COR-L47 (cell line): ENCODE results near the gene GMPR2.

Experiments
- DNase-seq: peaks from one replicate; lab custom pipeline; 2025; lab: John Stamatoyannopoulos, UW

The GMPR2 gene

DNA sequence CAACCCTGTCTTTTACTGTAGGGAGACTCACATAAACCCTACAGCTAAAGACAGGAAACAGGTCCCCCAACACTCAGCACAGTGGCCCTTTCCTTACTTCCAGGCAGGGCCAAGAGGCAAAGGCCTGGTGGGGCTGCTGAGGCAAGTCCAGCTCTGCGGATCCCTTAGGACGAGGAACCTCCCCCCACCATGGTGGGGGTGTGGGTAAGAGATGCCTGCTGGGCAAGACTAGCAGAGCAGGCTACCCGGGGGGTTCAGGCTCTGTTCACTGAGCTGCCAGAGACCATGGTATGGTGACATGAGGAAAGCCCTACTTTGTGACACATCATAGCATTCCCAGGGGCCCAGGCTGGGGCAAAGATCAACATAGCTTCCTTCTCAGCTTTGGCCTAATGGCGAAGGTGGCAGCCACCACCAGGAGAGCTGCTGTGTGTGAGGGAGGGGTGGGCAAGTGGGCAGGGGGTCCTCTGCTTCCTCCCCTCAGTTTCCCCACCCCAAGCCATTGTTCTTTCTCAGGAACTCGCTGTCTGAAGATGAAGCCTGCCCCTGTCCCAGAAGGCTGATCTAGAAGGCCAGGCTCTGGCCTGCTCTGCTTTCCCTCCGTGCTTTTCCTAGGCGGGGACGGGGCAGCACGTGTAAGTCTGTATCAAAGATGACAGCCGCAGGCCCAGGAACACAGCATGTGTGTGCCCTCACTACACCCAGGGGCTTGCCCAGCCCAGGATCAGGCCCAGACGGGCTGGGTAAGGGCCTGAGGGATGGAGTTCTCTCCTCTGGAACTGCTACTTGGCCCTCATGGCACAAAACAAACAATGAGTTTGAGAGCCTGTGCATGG is 19.8 kb downstream of the GMPR2 start:
- no peak for DNase-seq

DNA sequence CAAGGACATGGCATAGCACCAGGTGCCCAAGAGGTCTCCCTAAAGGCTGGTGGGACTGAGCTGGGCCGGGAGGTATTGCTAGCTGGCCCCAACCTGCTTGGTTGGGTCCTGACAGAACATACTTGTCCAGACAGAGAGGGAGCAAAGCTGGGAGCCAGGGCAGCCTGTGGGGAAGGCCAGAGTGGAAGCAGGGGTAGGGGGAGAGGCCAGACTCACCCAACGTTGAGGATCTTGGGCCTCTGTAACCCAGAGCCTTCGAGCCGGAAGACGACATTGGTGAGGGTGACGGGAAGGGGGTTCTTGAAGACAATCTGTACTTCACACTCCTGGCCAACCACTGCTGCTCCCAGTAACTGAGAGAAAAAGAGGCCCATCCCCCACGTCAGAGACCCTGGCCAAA is 21.2 kb downstream of the GMPR2 start:
- DNase-seq = no peak

DNA sequence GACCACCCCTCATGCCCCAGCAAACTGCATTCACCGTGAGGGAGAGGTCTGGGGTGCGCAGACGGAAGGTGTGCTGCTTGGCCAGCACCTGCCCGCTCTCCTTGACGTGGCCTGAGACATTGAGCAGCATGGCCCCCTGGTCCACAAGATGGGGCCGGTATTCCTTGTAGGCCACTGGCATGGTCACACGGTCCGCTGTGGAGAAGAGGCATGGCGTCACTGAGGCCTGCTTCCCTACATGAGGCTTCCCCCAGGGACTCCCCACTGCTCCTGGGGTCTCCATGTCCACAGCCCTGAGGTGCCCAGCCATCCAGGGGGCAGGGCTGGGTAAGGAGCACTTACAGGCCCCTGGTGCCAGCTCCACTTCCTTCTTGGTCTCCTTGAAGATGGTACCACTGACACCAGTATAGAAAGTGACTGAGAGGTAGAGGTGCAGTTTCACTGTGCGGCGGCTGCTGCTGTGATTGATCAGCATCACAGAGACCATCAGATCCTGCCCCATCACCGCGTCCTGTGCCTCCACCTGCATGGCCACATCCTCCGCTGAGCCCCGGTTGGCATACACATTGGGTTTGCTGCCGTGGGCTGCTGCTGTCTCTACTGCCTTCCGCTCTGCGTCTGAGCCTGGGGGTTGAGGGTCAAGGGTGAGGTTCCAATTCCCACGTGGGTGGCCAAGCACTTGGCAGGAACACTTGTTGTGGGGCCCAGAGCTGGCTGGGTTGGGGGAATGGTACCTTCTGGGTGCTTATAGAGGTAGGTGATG is 22.1 kb downstream of the GMPR2 start:
- DNase-seq = no peak

DNA sequence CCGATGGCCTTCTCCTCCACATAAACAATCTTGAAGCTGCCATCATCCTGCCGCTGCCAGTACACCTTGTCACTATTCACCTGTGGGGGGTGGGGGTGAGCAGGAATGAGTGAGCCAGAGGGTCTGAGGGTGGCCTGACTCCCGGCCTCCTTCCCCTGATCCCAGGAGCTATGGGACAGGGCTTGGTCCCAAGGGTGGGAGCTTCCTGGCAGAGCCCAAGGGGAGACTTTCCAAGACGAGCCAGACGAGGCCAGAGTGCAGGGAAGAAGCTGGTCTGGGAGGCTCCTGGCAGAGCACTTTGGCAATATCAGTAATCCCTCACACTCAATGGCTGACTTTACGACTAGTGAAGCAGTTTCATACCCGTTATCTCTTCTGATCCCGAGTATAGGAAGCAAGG is 22.7 kb downstream of the GMPR2 start:
- no peak for DNase-seq

DNA sequence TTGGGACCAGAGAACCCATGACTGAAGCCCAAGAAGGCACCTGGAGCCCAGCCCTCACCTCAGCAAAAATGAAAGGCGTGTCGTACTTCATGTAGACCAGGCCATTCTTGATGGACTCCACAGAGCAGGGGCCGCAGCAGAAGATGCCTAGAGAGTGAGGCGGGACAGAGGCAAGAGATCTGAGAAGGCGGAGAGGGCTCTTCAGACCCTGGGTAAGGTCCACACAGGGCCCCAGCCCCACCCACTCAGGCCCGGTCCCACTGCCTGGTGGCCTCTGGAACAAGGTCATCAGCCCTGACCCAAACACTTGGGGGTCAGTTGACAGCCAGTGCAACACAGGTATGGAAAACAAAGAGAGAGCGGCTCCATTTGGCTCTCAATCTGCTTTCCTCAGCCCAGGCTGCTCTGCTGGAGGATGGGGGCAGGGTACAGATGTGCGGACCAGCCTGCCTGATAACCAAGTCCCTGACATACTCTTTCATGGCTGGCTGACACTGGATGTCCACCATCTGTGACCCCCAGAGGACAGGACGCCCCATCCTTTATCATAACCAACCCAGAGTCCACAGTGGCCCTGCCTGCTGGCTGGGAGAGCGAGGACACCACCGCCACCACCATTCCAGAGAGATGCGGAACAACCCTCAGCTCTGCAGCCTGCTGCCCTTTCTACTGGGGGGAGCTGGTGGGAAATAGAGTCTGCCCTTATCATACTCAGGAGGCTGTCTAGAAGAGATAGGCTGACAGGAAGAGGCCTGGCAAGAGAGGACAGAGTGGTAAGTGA is 23.4 kb downstream of the GMPR2 start:
- DNase-seq = no peak

DNA sequence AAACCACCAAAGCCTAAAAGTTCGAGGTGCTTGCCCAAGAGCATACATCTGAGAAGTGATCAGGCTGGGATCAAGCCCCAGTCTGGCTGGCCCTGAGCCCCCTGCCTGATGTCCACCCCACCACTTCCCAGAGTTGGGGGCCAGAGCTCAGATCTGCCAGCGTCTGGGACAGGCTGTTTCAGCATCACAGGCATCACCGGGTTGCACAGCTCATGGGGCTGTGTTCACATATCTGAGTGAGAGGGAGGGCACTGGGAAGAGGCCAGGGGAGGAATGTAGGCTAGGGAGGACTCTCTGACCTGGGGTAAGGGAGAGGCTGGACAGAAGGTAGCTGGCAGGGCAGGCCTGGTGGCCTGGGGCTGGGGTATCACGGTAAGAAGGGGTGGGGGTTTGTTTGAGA is 24.2 kb downstream of the GMPR2 start:
- DNase-seq = no peak

DNA sequence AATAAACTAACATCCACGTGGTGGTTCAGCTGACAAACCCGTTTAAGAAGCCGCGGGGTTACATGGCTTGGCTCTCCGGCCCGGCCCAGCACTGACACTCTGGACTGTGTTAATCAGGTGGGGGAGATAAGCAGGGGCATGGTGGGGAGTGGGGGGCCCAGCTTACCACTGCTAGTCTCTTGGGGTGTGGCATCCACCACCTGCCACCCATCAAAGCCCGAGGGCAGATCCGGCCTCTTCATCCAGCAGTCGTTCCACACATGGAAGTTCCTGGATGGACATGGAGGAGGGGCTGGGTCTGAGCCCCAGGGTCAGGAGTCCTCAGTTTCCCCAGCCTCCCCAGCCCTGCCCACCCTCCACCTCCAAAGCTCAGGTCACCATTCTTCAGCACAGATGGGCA is 25.4 kb downstream of the GMPR2 start:
- no peak for DNase-seq

DNA sequence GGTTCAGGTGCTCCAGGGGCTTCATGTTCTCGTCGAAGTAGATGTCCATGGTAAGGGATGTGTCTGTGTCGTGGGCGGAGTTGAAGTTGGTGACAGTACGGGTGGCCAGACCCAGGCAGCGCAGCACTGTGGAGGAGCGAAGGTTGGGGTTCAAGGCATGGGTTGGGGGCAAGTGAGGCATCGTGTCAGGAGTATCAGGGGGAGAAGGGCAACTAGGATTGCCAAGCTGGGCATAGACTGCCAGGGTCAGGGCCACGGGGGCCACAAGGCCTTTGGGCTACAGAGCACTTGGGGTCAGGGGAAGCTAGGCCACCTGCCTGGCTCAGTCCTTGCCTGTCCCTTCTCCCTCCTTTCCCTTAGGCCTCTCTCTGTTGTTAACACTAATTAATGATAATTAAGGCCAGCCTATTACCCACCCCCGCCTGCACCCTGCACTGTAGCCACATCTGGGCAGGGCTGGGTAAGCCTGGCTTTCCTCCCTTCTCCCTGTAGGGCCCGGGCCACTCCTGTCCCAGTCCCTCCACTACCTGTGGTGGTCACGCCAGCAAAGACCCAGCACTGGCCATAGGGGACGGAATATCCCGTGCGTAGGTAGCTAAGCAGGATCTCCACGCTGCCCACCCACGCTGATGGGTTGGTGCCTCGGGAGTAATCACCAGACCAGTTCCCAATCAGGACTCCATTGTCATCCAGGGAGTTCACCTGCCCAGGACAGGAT is 26.0 kb downstream of the GMPR2 start:
- no peak for DNase-seq

DNA sequence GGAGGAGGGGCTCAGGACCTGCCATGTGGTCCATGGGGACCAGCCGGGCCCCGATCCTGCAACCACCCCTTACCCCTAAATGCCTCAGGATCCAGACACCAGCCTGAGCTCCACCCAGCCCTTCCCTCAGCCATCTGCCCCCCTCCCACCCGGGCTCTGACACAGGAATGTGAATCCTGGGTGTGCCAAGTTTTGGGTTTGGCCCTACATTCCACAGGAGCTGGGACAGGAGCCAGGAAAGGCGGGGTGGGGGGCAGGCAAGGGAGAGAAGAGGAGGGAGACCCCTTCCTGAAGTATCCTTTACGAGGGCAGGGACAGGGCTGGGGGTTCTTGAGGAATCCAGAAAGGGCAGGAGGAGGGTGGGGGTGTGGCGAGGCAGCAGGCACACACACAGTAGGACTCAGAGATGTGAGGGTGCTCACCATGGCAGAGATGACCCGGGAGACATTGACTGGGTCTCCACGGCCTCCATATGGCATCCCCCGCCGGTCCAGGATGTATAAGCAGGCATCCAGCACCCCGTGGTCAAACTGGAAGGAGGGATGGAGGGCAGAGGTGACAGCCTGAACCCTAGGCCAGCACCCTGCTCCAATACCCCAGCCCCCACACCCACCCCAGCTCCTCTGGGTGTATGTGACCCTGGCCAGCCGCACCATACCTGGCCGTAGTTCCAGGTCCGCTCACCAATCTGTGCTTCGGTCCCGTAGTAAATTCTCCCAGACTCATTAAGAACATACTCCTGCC is 26.7 kb downstream of the GMPR2 start:
- DNase-seq = no peak

DNA sequence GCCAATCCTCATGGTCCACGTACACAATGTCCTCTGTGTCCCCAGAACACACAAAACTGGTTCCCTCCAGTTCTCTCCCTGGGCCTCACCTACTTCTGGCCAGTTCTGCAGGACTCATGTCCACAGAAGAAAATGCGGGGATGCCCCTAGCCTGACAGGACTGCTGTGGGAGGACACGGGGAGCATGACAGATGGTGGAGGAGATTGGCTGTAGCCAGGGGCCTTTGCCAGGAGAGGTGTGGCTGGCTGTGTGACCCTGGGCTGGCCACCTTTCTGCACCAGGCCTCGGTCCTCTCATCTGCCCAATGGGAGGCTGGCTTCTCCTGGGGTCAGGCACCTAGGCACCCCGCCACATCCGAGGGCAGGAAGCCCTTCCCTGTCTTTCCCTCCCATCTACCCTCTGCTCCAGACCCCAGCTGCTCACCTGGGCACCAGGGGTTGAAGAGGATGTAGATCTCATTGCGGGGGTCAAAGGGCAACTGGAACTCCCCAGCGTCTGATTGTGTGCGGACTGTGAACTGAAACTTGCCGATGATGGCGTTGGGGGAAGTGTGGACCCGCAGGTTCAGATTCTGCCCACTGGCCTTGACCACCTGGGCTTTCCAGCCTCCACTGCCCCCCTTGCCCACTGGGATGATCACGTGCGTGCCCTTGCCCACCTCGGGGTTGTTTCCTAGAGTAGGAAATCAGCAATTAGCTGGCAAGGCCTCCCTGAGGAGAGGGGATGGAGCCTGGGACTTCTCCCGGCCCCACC is 27.5 kb downstream of the GMPR2 start:
- DNase-seq = no peak

DNA sequence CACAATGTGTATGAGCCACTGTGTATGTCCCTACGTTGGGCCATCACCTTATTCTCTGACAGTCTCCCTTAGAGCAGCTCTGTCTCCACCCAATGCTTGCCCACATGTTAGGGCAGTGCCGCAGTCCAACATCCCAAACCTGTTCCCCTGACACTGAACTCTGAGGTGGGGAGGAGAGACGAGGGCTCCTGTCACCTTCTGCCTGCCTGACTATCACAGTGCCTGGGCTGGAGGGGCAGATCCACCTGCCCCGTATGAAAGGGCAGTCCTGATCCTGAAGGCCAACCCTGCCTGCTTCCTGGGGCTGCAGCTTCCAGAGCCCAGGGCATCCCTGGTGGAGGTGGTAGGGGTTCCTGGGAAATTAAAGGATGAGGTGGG is 28.0 kb downstream of the GMPR2 start:
- no peak for DNase-seq

DNA sequence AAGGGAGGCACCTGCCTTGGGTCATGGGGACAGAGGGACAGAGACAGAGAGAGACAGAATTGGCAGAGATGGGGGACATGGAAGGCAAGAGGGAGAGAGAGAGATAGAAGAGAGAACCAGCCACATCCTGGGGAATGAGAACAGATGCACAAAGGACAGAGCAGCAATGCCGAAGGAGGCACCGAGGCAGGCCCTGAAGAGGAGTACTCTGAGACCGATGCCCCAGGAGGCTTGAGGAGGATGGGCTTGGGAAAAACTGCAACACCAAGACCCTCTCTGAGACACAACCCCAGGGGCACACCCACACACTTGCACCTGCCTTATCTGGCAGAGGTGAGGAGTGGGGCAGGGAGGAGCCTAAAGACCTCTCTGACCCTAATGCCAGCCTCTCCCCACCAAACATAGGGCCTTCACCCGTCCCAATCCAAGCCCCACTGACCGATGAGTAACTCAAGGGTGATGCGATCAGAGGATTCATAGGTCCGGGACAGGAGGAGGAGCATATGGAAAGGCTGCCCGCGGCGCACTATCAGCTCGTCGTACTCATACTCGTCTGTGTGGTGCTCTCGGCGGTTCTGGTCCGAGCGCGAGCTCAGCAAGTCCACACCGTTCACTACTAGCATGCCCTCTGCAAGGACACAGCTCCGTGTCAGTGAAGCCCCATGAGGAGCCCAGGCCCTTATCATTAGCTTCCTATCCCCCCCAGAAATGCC is 28.7 kb downstream of the GMPR2 start:
- DNase-seq = no peak

DNA sequence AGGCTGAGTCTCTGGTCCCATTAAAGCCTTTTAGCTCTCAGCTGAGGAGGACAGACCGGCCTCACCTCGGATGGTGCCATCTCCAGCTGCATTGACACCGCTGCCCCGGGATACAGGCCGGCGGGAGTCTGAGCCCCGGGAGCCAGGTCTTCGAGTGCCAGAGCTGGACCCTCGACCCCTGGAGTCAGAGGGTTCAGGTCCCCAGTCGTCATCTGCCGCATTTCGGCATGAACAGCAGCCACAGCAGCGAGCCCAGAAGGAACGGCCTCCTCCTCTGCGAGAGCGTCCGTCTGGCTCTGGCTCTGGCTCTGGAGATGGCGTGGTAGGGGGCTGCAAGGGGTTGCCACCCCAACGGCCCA is 29.2 kb downstream of the GMPR2 start:
- DNase-seq = no peak

DNA sequence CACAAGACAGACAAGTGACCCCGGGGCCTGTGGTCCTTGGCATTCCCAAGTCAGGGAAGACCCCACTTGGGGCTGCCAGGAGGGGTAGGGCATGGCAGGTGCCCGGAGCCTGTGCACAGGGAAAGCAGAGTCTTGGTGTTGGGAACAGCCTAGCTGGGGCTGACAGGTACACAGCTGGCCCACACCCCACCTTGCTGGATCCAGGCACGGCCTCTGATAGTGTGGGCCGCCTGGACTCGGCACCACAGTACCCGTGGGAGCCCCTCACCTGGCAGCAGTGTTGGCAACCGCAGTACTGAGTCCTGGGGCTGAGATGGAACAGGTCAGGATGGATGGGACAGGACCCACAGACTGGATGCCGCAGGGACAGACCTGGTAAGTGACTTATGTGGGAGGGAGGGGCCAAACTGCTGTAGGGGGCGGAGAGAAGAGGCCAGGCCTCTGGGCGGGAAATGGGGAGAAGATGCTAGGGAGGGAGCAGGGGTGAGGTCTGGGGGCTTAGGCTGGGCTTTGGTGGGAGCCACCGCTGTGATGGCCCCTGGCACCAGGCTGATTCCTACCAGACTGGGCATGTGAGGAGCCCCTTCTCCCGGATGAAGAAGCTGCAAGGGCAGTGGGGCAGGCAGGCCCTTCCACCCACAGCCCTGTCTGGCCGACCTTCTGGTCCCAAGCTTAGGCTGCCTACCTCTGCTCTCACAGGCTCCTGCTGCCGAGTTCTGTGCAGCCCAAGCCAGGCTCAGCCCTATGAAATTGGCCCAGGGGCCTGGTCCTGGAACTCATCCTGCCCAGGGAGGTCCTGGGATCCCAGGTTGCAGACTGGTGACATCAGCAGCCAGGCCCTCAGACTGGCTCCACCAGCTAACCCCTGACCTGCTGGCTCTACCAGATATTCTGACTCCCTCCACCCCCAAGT is 30.3 kb downstream of the GMPR2 start, which contains the start of gene TGM1:
Gene TGM1, minus strand, starts transcription at position 357 of the 913 bp plus-strand sequence. CDS start 825 bp downstream, outside the sequence.
- DNase-seq = no peak

DNA sequence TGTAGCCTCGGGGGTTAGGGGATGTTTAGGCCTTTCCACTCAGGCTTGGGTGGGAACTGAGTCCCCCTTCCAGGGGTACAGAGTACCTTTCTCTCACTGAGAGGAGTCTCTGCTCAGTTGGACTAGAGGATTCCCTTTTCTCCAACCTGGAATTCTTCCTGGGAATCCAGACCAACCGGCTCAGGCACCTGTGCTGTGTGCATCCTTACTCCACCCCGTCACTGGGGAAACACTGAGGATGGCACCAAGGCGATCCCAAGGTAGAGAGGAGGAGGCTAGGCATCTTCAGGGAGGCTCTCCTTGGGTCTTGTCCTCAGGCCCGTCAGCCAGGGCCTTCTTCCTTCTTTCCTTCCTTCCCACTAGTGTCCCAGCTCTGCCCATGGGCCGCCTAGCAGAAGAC is 31.1 kb downstream of the GMPR2 start:
- no peak for DNase-seq

DNA sequence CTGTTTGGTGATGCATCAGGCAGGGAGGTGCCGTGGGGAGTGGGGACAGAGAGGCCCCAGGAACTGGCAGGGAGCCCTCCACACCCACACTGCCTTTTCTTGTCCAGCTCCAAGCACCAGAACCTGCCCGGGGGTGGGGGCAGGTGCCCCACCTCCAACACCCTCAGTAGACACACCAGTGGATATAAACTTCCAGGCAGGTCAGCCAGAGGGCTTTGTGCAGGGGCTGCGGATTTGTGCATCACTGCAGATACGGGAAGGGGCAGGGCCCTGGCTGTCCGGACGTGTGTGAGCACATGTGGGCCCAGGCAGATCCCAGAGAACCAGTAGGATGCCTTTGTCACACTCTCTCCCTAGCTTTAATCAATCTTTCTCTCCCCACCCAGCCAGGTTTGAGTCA is 31.6 kb downstream of the GMPR2 start:
- no peak for DNase-seq

DNA sequence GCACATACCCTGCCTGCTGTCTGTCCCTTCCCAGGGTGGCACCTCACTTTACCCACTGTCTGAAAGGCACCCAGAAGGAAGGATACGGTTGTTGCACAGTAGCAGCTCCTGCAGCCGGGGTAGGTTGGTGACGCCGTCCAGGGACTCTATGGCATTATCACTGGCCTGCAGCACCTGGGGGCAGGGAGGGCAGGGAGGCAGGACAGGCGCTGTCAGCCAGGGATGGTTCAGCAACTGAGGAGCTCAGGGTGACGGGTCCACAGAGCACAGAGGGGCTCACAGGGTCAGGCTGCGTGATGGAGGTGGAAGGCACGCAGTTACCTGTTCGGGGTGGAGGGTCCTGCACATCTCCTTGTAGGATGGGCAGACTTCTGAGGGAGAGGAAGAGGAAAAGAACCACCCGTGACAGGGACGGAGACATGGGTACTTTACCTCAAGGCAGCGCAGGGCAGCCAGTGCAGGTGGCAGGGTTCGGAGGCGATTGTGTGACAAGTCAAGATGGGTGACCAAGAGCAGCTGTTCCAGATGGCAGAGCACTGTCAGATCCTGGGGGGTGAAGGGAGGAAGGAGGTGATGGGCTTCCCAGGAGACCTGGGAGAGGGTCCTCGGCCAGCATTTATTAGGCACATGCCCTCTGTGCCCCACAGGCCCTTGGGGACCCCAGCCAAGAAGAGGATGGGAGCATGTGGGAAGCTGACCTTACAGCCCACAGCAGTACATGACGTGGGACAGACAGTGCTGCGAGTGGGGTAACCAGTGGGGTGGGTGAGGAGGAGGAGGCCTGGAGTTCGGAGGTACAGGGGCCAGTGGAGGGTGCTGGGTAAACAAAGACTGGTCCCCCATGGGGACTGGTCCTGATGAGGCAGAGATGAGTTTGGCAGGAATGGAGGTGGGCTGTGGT is 33.9 kb downstream of the GMPR2 start:
- no peak for DNase-seq

DNA sequence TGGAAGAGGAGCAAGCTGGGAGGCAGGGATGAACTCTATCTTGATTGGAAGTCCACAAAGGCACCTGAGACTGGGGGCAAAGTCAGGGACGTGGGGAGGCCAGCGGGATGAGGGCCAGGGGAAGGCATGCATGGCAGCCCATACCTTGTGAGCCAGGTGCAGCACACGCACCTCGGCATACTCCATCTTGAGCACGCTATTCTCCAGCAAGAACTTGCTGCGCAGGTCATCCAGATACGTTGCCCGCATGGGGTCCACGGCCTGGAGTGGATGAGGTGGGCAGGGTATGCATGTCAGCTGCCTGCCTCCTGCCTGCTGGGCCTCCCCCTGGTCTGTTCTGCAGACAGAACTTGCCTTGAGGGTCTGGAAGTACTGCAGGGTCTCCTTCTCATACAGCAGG is 34.8 kb downstream of the GMPR2 start:
- DNase-seq = no peak
